SK-N-SH (cell line): Measurements from ENCODE around the gene CALD1. TPM values are rescaled to one million over a fixed set of nuclear protein-coding genes. Genes with fewer than 3 reads are reported as not detected.

Experiments used
- CTCF ChIA-PET: fragments of 300-600, 350-600 bp; formaldehyde crosslinking; extraction: SDS; loops from one replicate; lab custom pipeline; 2021; lab: Yijun Ruan, JAX
- POLR2A ChIA-PET: fragments of 350-600 bp; sonication (Branson Sonifier 250); formaldehyde crosslinking; extraction: SDS; loops from one replicate; lab custom pipeline; 2020; ENCODE audit warnings: antibody characterized with exemption, inconsistent platforms; lab: Yijun Ruan, JAX
- DNase-seq: peaks from one replicate; pipeline ENCODE4 v3.0.0; 2012
- H2AFZ ChIP-seq: fragments of 200-600 bp; sonication (generic); 2 replicates; pipeline ENCODE4 v1.8.1; 2016; ENCODE audit warnings: antibody characterized with exemption, mild to moderate bottlenecking, low read depth
- H3F3A ChIP-seq: fragments of 200-600 bp; sonication (generic); replicated peaks from 2 replicates; pipeline ENCODE3; 2016; ENCODE audit warnings: antibody characterized with exemption, mild to moderate bottlenecking; ENCODE audit not compliant: insufficient read depth
- H3K27ac ChIP-seq, 2 experiments: fragments of 200-500 bp in 1 of 2; fragments of 200-600 bp in 1 of 2; sonication (Bioruptor generic) in 1 of 2; sonication (generic), shearing (Covaris generic) in 1 of 2; 2 replicates each; pipeline versions ENCODE4 v1.5.1 to v1.6.1; 2014 to 2016; ENCODE audit warnings: low read depth in 2 of 2, inconsistent platforms in 1 of 2, low read length in 1 of 2, mild to moderate bottlenecking in 1 of 2, mixed read lengths in 1 of 2
- H3K27me3 ChIP-seq: fragments of 200-600 bp; sonication (generic), shearing (Covaris generic); 2 replicates; pipeline ENCODE4 v1.6.1; 2016; ENCODE audit warnings: mixed run types; ENCODE audit not compliant: insufficient read depth
- H3K36me3 ChIP-seq, 2 experiments: fragments of 200-500 bp in 1 of 2; fragments of 200-600 bp in 1 of 2; sonication (Bioruptor generic) in 1 of 2; sonication (generic) in 1 of 2; replicated peaks in 1 of 2; 2 replicates each; pipeline versions ENCODE3 to v1.5.1; 2014 to 2016; ENCODE audit warnings: low read length in 1 of 2, mild to moderate bottlenecking in 1 of 2; ENCODE audit not compliant: insufficient read depth in 2 of 2, control insufficient read depth in 1 of 2
- H3K4me1 ChIP-seq, 2 experiments: fragments of 200-500 bp in 1 of 2; fragments of 200-600 bp in 1 of 2; sonication (Bioruptor generic) in 1 of 2; sonication (generic), shearing (Covaris generic) in 1 of 2; 2 replicates each; pipeline versions ENCODE4 v1.5.1 to v1.6.1; 2014 to 2016; ENCODE audit warnings: low read depth in 1 of 2, low read length in 1 of 2, mixed run types in 1 of 2; ENCODE audit not compliant: insufficient read depth in 2 of 2, control insufficient read depth in 1 of 2
- H3K4me2 ChIP-seq: fragments of 200-600 bp; sonication (generic), shearing (Covaris generic); 2 replicates; pipeline ENCODE4 v1.6.1; 2017; ENCODE audit warnings: mixed run types
- H3K4me3 ChIP-seq, 2 experiments: fragments of 200-500 bp in 1 of 2; fragments of 200-600 bp in 1 of 2; sonication (Bioruptor generic) in 1 of 2; sonication (generic), shearing (Covaris generic) in 1 of 2; 2 replicates each; pipeline versions ENCODE4 v1.5.1 to v1.8.1; 2014 to 2016; ENCODE audit warnings: low read depth in 2 of 2, inconsistent platforms in 1 of 2, low read length in 1 of 2, mild to moderate bottlenecking in 1 of 2, mixed read lengths in 1 of 2, moderate library complexity in 1 of 2
- H3K79me2 ChIP-seq: fragments of 200-600 bp; sonication (generic); 2 replicates; pipeline ENCODE4 v1.8.1; 2017; ENCODE audit warnings: mild to moderate bottlenecking; ENCODE audit not compliant: insufficient read depth
- H3K9ac ChIP-seq: fragments of 200-600 bp; sonication (generic); 2 replicates; pipeline ENCODE4 v1.6.1; 2017; ENCODE audit warnings: mixed run types
- H3K9me2 ChIP-seq: fragments of 200-600 bp; sonication (generic); 2 replicates; pipeline ENCODE4 v1.6.1; 2017; ENCODE audit warnings: mixed run types
- H3K9me3 ChIP-seq: fragments of 200-600 bp; sonication (generic); 2 replicates; pipeline ENCODE4 v1.6.1; 2017; ENCODE audit warnings: mixed run types, mild to moderate bottlenecking, moderate library complexity
- H4K20me1 ChIP-seq: fragments of 200-600 bp; sonication (generic); 2 replicates; pipeline ENCODE4 v1.6.1; 2017; ENCODE audit warnings: mild to moderate bottlenecking, mixed run types; ENCODE audit not compliant: insufficient read depth
- CTCF ChIP-seq: fragments of 200-600 bp; sonication (generic); IDR thresholded peaks from 2 replicates; pipeline ENCODE4 v1.6.1; 2017; ENCODE audit warnings: antibody characterized with exemption, mild to moderate bottlenecking, moderate library complexity
- ELF1 ChIP-seq: IDR thresholded peaks from 2 replicates; pipeline ENCODE4 v1.4.0; 2012
- EP300 ChIP-seq, 2 experiments: IDR thresholded peaks; 2 replicates each; pipeline versions ENCODE4 v1.4.0 to v1.6.1; 2012; ENCODE audit warnings: borderline replicate concordance in 1 of 2, low read depth in 1 of 2, low read length in 1 of 2
- EZH2phosphoT487 ChIP-seq: fragments of 200-600 bp; sonication (generic); IDR thresholded peaks from 2 replicates; pipeline ENCODE4 v1.6.1; 2017; ENCODE audit warnings: low read depth, mixed run types, mild to moderate bottlenecking, antibody characterized with exemption, moderate library complexity, borderline replicate concordance
- FOSL2 ChIP-seq: IDR thresholded peaks from 2 replicates; pipeline ENCODE4 v1.4.0; 2012; ENCODE audit warnings: low read depth, mild to moderate bottlenecking, moderate library complexity, borderline replicate concordance
- FOXJ3 ChIP-seq: sonication (generic); formaldehyde crosslinking; IDR thresholded peaks from 2 replicates; pipeline ENCODE4 v1.5.1; 2020; ENCODE audit warnings: mild to moderate bottlenecking, missing genetic modification reagents
- GABPA ChIP-seq: IDR thresholded peaks from 2 replicates; pipeline ENCODE4 v1.4.0; 2012; ENCODE audit warnings: low read depth, mild to moderate bottlenecking
- GATA2 ChIP-seq: sonication (generic); formaldehyde crosslinking; IDR thresholded peaks from 2 replicates; pipeline ENCODE4 v1.5.0; 2020; ENCODE audit warnings: mild to moderate bottlenecking, missing genetic modification reagents
- IRF3 ChIP-seq: fragments of 150-350 bp; IDR thresholded peaks from 2 replicates; pipeline ENCODE4 v1.6.1; 2016; ENCODE audit warnings: mild to moderate bottlenecking, low read depth, low read length
- JUND ChIP-seq: IDR thresholded peaks from 2 replicates; pipeline ENCODE4 v1.4.0; 2012
- MAX ChIP-seq: IDR thresholded peaks from 2 replicates; pipeline ENCODE4 v1.4.0; 2012; ENCODE audit warnings: low read depth
- MXI1 ChIP-seq: IDR thresholded peaks from 2 replicates; pipeline ENCODE4 v1.6.1; 2012; ENCODE audit warnings: mild to moderate bottlenecking, low read depth, low read length, improper control_type of control experiment
- NFIC ChIP-seq: IDR thresholded peaks from 2 replicates; pipeline ENCODE4 v1.4.0; 2012; ENCODE audit warnings: borderline replicate concordance
- NRF1 ChIP-seq: IDR thresholded peaks from 2 replicates; pipeline ENCODE4 v1.6.1; 2012; ENCODE audit warnings: low read depth, mild to moderate bottlenecking, low read length
- PBX3 ChIP-seq: IDR thresholded peaks from 2 replicates; pipeline ENCODE4; 2012
- POLR2AphosphoS5 ChIP-seq: IDR thresholded peaks from 2 replicates; pipeline ENCODE4 v1.6.1; 2012; ENCODE audit warnings: low read depth, low read length
- RCOR1 ChIP-seq: fragments of 150-350 bp; IDR thresholded peaks from 2 replicates; pipeline ENCODE4 v1.6.1; 2017; ENCODE audit warnings: antibody characterized with exemption, low read length
- RFX5 ChIP-seq: IDR thresholded peaks from 2 replicates; pipeline ENCODE4 v1.6.1; 2012; ENCODE audit warnings: mild to moderate bottlenecking, improper control_type of control experiment, low read length
- SIN3A ChIP-seq: IDR thresholded peaks from 2 replicates; pipeline ENCODE4 v1.6.1; 2012; ENCODE audit warnings: low read depth, mild to moderate bottlenecking, low read length, moderate library complexity, borderline replicate concordance
- TAF1 ChIP-seq: IDR thresholded peaks from 2 replicates; pipeline ENCODE4 v1.6.1; 2012; ENCODE audit warnings: low read depth, mild to moderate bottlenecking, low read length, moderate library complexity, borderline replicate concordance
- TCF12 ChIP-seq: IDR thresholded peaks from 2 replicates; pipeline ENCODE4 v1.4.0; 2012
- TEAD4 ChIP-seq: IDR thresholded peaks from 2 replicates; pipeline ENCODE4 v1.4.0; 2012; ENCODE audit warnings: mild to moderate bottlenecking, borderline replicate concordance; ENCODE audit not compliant: insufficient read depth
- USF1 ChIP-seq: IDR thresholded peaks from 2 replicates; pipeline ENCODE4 v1.4.0; 2012; ENCODE audit warnings: low read depth, borderline replicate concordance
- WGBS: methylation state at CpG from one replicate; pipeline ENCODE4 v1.1.6; 2017; ENCODE audit warnings: low lambda C conversion rate; 5-methylcytosine and 5-hydroxymethylcytosine counted together
- polyA plus RNA-seq, 3 experiments: library from polyadenylated mRNA; depleted of rRNA; stranded (reverse); fragments of >200 nt; gene quantifications; 2 replicates each; pipeline ENCODE4 v1.2.3, GENCODE V29; 2012

CALD1 gene
- polyA plus RNA-seq, 1 of the 3 experiments (the other 2 are of a cell fraction): 299 TPM

GRCh38 chr7:134774119-134774518, 5.3 kb upstream of the CALD1 start:
- Histone ChIP-seq H3K4me3 (no peak overlapping the region), H3K9ac (no peak overlapping the region), H3K79me2 (no peaks in the 10 kb centered on the region), H3K4me1 (peaks cover 14 to 27% of the 10 kb centered on the region in 2 experiments), H3K9me3 (no peaks in the 10 kb centered on the region), H3K27ac (no peak overlapping the region), H4K20me1 (no peaks in the 10 kb centered on the region), H3K27me3 (no peaks in the 10 kb centered on the region), H3F3A (peaks cover 6% of the 10 kb centered on the region), H3K9me2 (no peaks in the 10 kb centered on the region)
- WGBS: 81% methylated on average over 3 of the region's 3 CpGs
- DNase-seq: no peak
- POLR2A ChIA-PET: no interaction called here
- no peak for TF ChIP-seq TEAD4
- TF ChIP-seq ELF1: no peak
- no peak for TF ChIP-seq NRF1
- TF ChIP-seq TAF1: no peak
- TF ChIP-seq USF1: no peak
- no peak for TF ChIP-seq RCOR1
- TF ChIP-seq MAX: no peak
- TF ChIP-seq GABPA: no peak
- no peak for TF ChIP-seq EZH2phosphoT487
- no peak for TF ChIP-seq TCF12
- no peak for TF ChIP-seq POLR2AphosphoS5
- no peak for TF ChIP-seq NFIC
- TF ChIP-seq MXI1: no peak
- TF ChIP-seq JUND: no peak
- no peak for TF ChIP-seq IRF3
- TF ChIP-seq, all 33 proteins: peak for 0
- H3K4me2 ChIP-seq: no peak overlapping the region
- CTCF ChIA-PET: no interaction called here
- H3K36me3 ChIP-seq: no peaks in the 10 kb centered on the region
- H2AFZ ChIP-seq: no peak overlapping the region

- H3K4me2 ChIP-seq: no peak overlapping the region; the same call in 1 of the 2 replicates
- ChIA-PET POLR2A (no interaction called here), CTCF (interaction anchor here (0.8 kb wide), 1 partner anchor 11 kb away, joined by 3 read pairs; no protein-coding TSS in a partner anchor)
- peak overlapping the region; percentile 87 to 90; a peak in 3 of 4 replicates for H3K27ac ChIP-seq
- no peak overlapping the region for H3K9ac ChIP-seq
- H3F3A ChIP-seq: peaks cover 24% of the 10 kb centered on the region
- H3K27me3 ChIP-seq: no peaks in the 10 kb centered on the region
- peaks cover 18 to 37% of the 10 kb centered on the region in 2 experiments for H3K4me1 ChIP-seq
- peaks cover 28% of the 10 kb centered on the region for H3K79me2 ChIP-seq
- DNase-seq: peak; percentile 29
- H3K4me3 ChIP-seq: no peak overlapping the region
- H3K9me3 ChIP-seq: no peaks in the 10 kb centered on the region
- no peak overlapping the region for H2AFZ ChIP-seq
- H4K20me1 ChIP-seq: peaks cover 19% of the 10 kb centered on the region
- H3K36me3 ChIP-seq: peaks cover 5 to 8% of the 10 kb centered on the region in 2 experiments
- WGBS: 94% methylated on average over 3 of the region's 3 CpGs
- no peaks in the 10 kb centered on the region for H3K9me2 ChIP-seq
- TF ChIP-seq RFX5 (no peak), FOXJ3 (CRISPR knock-in tag) (no peak), EP300 (IDR thresholded peaks at IDR 0.05; ENCODE audit: borderline replicate concordance in 1 of 2, low read depth in 1 of 2, low read length in 1 of 2) (no peak; a peak in 1 of 4 replicates), CTCF (no peak), IRF3 (no peak), MAX (no peak), GATA2 (CRISPR knock-in tag) (no peak), MXI1 (no peak), GABPA (no peak), PBX3 (no peak), SIN3A (no peak), FOSL2 (no peak), ELF1 (no peak)
Observed at GRCh38 chr7:134777470-134777869, 2.0 kb upstream of the CALD1 start.
